GM18870 (cell line): ENCODE measurements around the gene COPS8.

ENCODE experiments used
- ATAC-seq: cut with Tn5 transposase; IDR thresholded peaks from one replicate; pipeline ENCODE4 v1.9.1; 2021; ENCODE audit warnings: moderate library complexity; ENCODE audit not compliant: unreplicated experiment

COPS8 gene

GRCh38 chr2:237064203-237065070, 21.3 kb upstream of the COPS8 start:
- no peak for ATAC-seq

- no peak for ATAC-seq
Observed at GRCh38 chr2:237065071-237065377, 20.7 kb upstream of the COPS8 start.

- ATAC-seq: no peak
Observed at GRCh38 chr2:237066396-237066795, 19.3 kb upstream of the COPS8 start.

- ATAC-seq: no peak
Observed at GRCh38 chr2:237068005-237068576, 17.6 kb upstream of the COPS8 start.

- no peak for ATAC-seq
Observed at GRCh38 chr2:237072067-237072931, 13.4 kb upstream of the COPS8 start.

GRCh38 chr2:237073552-237073951, 12.1 kb upstream of the COPS8 start:
- no peak for ATAC-seq

- ATAC-seq: no peak
Observed at GRCh38 chr2:237074211-237074993, 11.3 kb upstream of the COPS8 start.

- no peak for ATAC-seq
Observed at GRCh38 chr2:237075749-237076599, 9.7 kb upstream of the COPS8 start.

- ATAC-seq: no peak
Observed at GRCh38 chr2:237081596-237081995, 4.1 kb upstream of the COPS8 start.

- ATAC-seq: no peak
Observed at GRCh38 chr2:237083026-237083425, 2.7 kb upstream of the COPS8 start.

- ATAC-seq: no peak
Observed at GRCh38 chr2:237084444-237084843, 1.2 kb upstream of the COPS8 start.

GRCh38 chr2:237090906-237091305, 5.2 kb downstream of the COPS8 start:
- ATAC-seq: no peak

- ATAC-seq: no peak
Observed at GRCh38 chr2:237091779-237092436, 6.2 kb downstream of the COPS8 start.

- no peak for ATAC-seq
Observed at GRCh38 chr2:237092506-237092905, 6.8 kb downstream of the COPS8 start.

- no peak for ATAC-seq
Observed at GRCh38 chr2:237092920-237093781, 7.5 kb downstream of the COPS8 start.

- ATAC-seq: no peak
Observed at GRCh38 chr2:237096201-237096600, 10.5 kb downstream of the COPS8 start.

- ATAC-seq: no peak
Observed at GRCh38 chr2:237096911-237097310, 11.2 kb downstream of the COPS8 start.

GRCh38 chr2:237097326-237097910, 11.7 kb downstream of the COPS8 start:
- ATAC-seq: no peak
